Endothelial cell of umbilical vein (primary cell): Measurements from ENCODE around the gene TMEM161A.

Source experiments
- CTCF ChIP-seq, 2 donors: IDR thresholded peaks; 1 replicate in 1 of 2; 2 replicates in 1 of 2; pipeline ENCODE4 v1.5.1; 2011; ENCODE audit warnings: low read length in 2 of 2, mild to moderate bottlenecking in 2 of 2, moderate library complexity in 2 of 2, control low read depth in 1 of 2, inconsistent platforms in 1 of 2, low read depth in 1 of 2; ENCODE audit not compliant: insufficient read depth in 1 of 2; ENCODE audit errors: extremely low read depth in 1 of 2
- EZH2 ChIP-seq: IDR thresholded peaks from 2 replicates; pipeline ENCODE4 v1.6.1; 2012; ENCODE audit warnings: borderline replicate concordance, low read depth, mild to moderate bottlenecking, moderate library complexity, low read length, inconsistent platforms; ENCODE audit not compliant: severe bottlenecking

GRCh38 chr19:19121371-19121770, 16.9 kb downstream of the TMEM161A start:
- TF ChIP-seq EZH2: no peak
- no peak for TF ChIP-seq CTCF (IDR thresholded peaks at IDR 0.05; ENCODE audit: extremely low read depth in 1 of 2, insufficient read depth in 1 of 2, low read depth in 1 of 2, low read length in 2 of 2)
